Stimulated activated CD4-positive, alpha-beta T cell treated with anti-CD3 and anti-CD28 coated beads, Interleukin-15, amount 100 ng/mL, for 24 hours (primary cell): ENCODE measurements around the gene TRMT44.
"Not testable (repeated sequence)": the region's sequence is repeated elsewhere in the genome, so short reads cannot be mapped to it uniquely, and the experiment has no call there.

Experiments used
- DNase-seq: peaks from one replicate; pipeline ENCODE4 v3.0.0-alpha.2; 2020

TRMT44 gene

GRCh38 chr4:8495803-8496202, 55.2 kb downstream of the TRMT44 start:
- DNase-seq, result no peak

DNA sequence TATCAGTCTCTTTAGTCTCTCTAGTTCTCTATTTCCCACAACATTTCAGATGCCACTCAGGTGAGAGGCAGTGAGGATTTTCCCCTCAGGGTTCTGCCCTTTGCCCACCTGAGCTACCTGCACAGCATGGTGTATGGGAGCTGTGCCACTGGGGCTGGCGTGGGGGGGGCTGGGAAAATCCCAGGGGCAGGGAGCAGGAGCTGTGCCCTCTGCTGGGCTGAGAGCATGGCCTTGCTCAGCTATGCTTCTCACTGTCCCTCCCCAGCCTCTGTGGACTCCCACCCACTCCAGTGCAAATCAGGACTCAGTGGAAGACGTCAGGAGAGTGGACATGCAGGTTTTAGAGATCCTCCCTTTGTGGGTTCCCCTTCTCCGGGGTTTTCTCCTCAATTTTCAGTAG, 57.2 kb downstream of the TRMT44 start:
- no peak for DNase-seq

DNA sequence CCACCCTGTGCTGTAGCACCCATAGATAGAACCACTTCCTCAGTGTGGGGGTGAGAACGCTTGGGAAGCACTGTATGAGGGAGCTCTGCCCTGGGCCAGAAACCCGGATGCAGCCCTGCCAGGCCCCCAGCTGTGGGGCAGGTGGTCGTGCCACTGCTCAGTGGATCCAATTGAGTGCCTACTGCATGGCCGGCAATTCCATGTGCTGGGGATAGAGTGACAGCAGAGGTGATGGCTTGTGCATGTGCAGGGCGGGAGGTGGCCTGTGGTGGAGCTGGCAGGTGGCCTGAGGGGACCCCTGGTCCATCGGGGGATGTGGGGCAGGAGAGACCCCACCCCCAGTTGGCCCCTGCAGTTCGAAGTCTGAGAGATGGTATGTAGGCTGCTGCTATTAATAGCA, 60.4 kb downstream of the TRMT44 start:
- no peak for DNase-seq

DNA sequence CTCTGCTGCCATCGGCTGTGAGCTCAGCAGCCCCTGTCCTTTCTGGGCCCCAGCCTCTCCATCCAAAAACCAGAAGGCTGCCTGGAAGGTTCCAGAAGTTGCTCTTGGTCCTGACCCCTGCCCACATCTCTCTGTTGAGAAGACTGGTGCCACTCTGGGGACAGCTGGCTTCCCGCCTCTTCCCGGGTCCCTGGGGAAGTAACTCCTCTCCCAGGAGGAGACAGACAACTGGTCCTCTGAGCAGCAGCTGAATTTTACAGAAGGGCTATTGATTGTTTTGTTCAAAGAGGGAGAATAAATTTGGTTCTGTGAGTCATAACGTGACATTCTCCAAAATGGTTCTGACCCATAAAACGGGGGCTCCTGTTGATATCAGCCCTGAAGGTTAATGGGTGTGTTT, 61.2 kb downstream of the TRMT44 start:
- no peak for DNase-seq

DNA sequence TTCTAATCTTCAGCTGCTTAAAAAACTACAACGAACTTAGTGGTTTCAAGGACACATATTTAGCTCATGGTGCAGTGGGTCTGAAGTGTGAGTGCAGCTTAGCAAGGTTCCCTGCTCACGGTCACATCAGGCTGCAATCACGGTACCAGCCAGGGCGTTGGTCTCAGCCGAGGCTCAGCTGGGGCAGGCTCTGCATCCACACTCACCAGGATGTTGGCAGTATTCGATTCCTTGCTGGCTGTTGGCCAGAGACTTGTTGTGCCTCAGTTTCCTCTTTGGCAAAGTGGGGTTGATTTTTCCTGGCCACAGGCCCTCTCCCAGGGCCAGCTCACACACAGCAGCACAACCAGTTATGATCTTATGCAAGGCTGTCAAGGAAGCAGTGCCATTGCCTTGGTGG, 61.8 kb downstream of the TRMT44 start:
- DNase-seq, result no peak

- DNase-seq, result no peak
Observed at GRCh38 chr4:8502836-8503585, 62.4 kb downstream of the TRMT44 start.

- no peak for DNase-seq
Observed at GRCh38 chr4:8503801-8504200, 63.2 kb downstream of the TRMT44 start.

GRCh38 chr4:8504279-8505007, 63.9 kb downstream of the TRMT44 start:
- no peak for DNase-seq

DNA sequence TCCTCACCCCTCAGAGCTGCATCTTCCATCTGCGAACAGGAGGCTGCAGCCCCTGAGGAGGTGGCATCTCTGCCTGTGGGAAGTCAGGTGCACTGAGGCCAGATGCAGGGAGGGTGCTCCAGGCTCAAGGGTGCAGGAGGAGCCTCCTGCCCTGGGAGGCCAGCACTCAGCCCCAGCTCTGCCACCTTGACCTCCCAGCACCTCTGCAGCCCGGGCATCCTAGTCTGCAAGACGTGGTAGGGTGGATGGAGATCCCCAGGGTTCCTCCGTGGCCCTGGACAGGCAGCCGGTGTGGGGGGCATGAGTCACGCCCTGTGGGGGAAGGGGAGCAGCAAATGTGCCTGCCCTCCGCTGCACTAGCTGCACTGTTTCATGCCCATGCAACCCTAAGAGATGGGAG, 64.7 kb downstream of the TRMT44 start:
- no peak for DNase-seq

GRCh38 chr4:8506006-8506372, 65.4 kb downstream of the TRMT44 start:
- no peak for DNase-seq

DNA sequence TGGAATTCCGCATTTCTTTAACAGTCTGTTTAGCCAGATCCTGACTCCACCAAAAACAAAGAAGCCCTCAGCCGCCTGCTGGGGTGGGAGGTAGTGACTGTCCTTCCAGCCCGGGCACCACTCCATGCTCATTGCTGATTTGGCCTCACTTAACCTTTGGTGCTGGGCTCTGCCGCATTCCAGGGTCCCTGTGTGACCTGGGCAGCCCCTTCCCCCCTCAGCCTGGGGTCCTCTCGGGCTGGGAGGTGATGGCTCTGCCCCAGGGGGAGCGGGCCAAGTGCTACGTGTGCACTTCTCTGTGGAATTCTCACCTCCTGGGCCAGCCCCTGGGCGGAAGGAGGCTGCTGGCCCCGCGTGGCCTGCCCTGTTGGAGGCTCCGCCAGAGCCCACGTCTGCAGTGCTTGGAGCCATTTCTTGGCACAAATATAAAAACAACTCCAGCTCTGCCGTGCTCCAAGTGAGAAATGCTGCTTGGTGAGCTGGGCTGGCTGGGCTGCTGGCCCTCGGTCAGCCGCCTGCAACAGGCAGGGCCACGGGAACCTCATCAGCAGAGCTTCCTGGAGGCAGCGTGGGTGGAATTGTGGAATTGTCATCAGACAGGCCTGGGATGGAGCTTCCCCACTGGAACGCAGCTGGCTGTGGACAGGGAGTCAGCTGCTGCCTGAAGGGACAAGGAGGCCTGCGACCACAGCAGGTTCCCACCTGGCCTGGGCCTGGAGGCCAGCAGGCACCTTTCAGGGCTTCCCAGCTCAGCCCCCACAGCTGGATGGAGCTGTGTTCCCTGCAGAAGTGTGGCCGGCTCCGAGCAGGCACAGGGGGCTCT, 66.0 kb downstream of the TRMT44 start:
- no peak for DNase-seq

GRCh38 chr4:8507196-8507570, 66.6 kb downstream of the TRMT44 start:
- DNase-seq, result no peak

GRCh38 chr4:8507624-8508023, 67.0 kb downstream of the TRMT44 start:
- no peak for DNase-seq

GRCh38 chr4:8508266-8508665, 67.7 kb downstream of the TRMT44 start:
- DNase-seq, result no peak

DNA sequence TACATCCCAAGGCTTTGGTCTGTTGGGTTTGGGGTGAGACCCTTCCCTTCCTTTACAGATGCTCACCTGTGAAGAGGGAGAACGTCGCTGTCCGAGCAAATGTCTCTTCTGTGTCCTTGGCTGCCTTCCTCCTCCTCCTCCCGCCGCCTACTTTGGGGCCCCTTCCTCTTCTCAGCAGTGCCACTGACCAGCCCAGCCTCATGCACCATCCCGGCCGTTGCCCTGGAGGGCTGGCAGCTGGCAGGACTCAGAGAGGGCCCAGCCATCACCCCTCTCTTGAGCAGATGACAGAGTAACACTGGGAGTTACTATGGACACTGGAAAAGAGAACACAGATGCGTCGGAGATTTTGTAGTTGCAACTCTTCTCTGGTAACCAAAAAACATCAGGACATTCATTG, 68.2 kb downstream of the TRMT44 start:
- DNase-seq, result no peak

DNA sequence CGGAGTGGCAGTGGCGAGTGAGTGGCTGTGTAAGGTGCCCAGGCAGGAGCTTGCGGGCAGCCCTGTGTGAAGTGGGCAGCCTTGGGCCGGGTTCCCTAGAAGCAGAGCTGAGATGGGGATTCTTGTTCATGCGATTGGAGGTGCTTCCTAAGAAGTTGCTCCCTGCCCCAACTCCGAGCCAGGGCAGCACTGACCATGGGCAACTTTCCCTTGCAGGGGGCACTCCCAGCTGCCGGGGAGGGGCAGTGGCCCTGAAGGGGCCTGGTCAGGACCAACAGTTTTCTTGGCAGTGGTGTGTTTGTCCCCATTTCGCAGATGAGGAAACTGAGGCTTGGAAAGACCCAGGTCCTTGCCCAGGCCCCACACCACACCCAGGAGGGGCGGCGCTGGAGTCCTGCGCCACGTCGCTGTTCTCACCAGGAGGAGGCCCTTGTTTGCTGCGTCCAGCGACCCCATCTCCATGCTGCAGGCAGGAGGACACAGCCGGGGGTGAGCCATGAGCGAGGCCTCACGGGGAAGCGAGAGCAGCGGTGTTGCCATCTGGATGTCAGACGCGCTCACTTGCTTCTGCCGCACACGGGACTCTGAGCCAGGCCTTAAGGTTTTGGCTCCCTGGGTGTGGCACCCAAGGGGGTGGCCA, 68.9 kb downstream of the TRMT44 start:
- DNase-seq, result no peak

GRCh38 chr4:8510191-8510590, 69.6 kb downstream of the TRMT44 start:
- no peak for DNase-seq

- DNase-seq, result no peak
Observed at GRCh38 chr4:8510611-8511285, 70.2 kb downstream of the TRMT44 start.

- DNase-seq, result no peak
Observed at GRCh38 chr4:8512510-8512909, 71.9 kb downstream of the TRMT44 start.

DNA sequence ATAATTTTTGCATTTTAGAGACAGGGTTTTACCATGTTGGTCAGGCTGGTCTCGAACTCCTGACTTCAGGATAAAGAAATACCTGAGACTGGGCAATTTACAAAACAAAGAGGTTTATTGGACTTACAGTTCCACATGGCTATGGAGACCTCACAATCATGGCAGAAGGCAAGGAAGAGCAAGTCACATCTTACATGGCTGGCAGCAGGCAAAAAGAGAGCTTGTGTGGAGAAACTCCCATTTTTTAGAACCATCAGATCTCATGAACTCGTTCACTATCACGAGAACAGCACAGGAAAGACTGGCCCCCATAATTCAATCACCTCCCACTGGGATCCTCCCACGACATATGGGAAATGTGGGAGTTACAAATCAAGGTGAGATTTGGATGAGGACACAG, 72.5 kb downstream of the TRMT44 start:
- DNase-seq, result not testable (repeated sequence)

GRCh38 chr4:8513931-8514330, 73.4 kb downstream of the TRMT44 start:
- DNase-seq, result no peak

- DNase-seq, result no peak
Observed at GRCh38 chr4:8514391-8514790, 73.8 kb downstream of the TRMT44 start.
